Endometrium (tissue), 2 donors: ENCODE results near the gene TNIK.

Experiments
- FAIRE-seq: peaks from 2 replicates; lab custom pipeline; 2012; peaks lifted over from hg19 to GRCh38; lab: Jason Lieb, UNC
- donor health status: control.
- donor health status: control.

TNIK gene

DNA sequence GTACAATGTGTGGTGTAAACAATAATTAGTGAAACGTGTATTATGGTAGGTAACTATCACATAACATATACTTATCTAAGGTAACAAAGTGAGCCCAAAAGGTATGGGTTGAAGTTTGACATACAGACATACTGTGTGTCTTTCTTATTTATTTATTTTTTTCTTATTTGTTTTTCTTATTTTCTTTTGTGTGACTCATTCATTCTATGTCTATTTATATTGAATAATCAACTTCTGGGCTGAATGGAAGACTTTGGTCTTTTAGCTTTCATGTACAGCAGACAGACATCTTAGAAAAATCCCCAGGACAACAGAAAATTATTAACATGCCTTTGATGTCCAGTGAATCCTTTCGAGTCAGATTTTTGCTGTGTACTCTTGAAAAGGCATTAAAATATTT lies 233.4 kb downstream of the TNIK start:
- FAIRE-seq, result no peak

DNA sequence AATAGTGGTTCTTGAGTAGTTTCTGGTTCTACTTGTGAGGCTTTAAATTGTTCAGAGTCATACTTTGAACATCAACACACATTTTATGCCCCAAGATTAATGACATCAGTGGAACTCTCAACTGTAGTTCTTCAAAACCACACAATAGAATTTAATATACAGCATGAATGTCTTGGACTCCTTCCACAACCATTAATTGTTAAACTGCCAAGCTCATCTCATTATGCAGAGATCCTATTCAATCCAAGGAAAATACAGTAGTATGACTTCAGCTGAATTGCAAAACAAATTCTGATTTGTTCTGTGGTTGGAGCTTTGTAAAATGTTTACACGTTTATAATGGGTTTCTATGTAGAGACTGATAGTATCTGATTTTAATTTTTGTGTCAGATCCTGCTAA lies 234.5 kb downstream of the TNIK start:
- no peak for FAIRE-seq

DNA sequence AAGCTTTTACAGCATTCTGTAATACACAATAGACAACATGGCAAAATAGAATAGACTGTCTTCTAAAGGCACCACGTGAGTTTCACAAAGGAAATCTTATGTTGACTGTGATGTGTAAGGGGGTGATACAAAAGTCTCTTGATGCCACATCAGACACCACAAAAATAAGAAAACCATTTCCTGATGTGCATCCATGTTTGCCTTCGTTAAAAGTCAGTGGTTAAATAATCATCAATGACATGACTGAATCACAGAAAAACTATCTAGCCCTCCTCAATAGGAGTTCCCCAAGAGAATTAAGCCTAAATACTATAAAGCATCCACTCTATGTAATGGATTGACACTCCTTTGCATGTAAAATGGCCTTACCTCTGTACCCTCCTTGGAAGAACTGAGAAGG lies 235.0 kb downstream of the TNIK start:
- no peak for FAIRE-seq

DNA sequence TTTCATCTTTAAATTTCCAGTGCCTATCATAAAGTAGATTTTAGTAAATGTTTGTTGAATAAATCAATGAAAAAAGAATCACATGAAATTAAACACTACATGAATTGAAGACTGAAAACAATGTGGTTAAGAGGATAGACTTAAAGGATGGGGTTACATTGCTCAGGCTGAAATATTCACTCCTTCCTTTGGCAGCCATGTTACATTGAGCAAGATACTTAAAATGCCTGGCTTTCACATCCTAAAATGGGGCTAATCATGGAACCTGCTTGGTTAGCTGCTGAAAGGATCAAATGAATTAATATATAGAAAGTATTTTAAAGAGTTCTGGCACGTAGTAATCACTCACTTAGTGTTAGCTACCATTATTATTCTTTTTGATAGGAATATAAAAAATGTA lies 236.8 kb downstream of the TNIK start:
- no peak for FAIRE-seq

DNA sequence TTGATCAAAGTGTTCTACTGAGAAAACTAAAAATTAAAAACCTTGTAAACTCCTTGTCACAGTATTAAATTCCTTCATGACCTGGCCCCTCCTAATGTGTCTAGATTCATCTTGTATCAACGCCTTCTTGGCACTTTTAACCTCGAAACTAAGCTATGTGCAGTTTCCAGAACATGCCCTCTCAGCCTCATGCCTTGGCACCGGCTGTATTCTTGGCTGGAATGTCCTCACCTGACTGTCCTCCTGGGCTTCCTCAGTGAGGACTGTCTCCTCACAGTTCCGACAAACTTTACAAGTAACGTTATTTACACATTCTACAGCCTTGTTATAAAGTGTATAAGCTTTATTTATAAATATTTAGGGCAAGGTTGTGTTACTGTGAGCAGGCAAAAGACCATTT lies 237.2 kb downstream of the TNIK start:
- FAIRE-seq, result no peak

DNA sequence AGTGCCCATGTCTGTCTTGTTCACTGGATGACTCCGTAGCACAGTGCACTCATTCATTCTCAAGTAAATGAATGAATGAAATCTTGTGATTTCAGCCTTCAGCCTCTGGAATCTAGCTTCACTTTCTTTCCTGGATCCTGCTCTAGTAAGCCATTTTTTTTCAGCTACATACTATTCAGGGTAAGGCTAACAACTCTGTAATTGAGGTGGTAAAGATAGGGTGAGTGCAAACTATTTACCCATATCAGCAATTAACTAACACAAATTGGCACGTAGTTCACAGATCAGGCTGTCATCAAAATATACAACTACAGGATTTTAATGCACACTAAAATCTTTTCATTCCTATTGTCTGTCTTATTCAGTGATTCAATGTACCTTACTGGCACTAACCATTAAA lies 238.6 kb downstream of the TNIK start:
- no peak for FAIRE-seq

DNA sequence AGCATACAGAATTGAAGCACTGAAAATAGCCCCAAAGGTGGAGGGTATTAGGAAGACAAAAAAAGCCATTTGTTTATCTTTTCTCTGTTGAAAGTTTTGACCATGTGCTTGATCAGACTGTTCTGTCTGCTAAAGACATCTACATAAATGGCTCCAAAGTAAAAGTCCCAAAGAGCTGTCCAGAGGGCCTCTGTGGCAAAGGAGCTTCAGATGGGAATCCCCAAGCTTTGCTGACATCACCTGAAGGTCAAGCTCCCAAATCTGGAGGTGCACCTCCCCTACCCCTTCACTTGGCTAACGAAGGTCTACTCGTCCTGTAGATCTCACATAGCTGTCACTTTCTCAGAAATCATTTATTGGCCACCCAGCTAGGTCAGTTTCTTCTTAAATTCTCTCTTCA lies 239.1 kb downstream of the TNIK start:
- FAIRE-seq, result no peak

DNA sequence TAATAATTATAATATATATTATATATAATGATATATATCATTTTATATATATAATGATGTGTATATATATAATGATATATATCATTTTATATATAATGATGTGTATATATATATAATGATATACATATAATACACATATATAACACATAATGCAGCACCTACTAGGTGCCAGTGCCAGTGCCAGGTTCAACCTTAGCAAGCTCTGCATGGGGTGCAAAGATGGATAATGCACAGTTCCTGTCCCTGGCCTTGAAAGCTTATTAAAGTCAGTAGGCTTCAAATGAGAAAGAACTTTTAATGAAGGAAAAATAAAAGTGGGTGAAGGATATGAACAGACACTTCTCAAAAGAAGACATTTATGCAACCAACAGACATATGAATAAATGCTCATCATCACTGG lies 240.9 kb downstream of the TNIK start:
- FAIRE-seq, result no peak

DNA sequence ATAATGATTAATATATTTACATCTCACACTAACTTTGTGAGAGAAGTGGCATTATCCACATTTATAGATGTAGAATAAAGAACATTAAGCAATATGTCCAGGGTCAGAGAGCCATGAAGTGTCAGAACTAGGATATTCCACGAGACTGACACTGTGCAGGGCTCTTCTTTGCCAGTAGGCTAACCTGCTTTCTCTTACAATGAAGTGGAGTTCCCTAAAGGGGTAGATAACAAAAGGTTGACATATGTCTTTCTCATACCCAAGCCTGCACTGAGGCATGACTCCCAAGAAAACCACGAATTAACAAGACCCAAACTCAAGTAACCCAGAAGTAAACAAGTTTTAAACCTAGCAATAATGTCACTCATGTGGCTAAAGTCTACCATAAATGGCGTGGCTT lies 242.1 kb downstream of the TNIK start:
- no peak for FAIRE-seq

DNA sequence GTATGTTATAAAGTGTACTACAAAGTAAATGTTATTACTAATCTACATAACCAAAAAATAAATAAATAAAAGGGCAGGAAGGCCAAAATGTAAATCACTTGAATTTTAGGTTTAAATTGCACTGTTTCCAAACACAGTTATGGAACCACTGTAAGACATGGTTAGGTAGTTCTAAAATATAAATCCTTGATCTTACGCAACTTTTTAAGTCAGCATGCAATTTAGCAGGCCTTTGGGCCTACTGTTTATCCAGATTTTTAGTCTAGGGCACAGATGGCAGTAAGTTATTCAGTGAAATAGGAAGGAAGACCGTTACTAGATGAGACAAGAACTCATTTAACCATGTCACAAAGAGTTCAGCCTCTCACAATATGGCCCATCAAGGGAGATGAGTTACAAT lies 246.3 kb downstream of the TNIK start:
- FAIRE-seq, result no peak

DNA sequence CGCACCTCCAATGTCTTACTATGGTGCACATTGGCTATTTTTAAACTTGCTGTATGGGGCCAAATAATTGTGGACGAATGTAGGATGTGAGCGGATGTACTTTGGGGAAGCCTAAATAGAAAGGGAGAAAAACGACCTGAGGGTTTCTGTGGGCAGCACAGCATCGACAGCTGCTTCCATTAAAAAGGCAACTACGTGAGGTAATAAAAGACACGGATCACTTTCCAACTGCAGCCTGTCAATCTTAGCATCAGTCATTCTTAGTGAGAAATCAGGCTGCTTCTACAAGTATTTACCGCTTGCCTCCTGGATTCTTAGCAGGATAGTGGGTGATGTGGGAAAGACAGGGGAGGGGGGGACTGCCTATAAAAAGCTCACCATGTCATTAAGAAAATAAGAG lies 247.0 kb downstream of the TNIK start:
- FAIRE-seq, result no peak

DNA sequence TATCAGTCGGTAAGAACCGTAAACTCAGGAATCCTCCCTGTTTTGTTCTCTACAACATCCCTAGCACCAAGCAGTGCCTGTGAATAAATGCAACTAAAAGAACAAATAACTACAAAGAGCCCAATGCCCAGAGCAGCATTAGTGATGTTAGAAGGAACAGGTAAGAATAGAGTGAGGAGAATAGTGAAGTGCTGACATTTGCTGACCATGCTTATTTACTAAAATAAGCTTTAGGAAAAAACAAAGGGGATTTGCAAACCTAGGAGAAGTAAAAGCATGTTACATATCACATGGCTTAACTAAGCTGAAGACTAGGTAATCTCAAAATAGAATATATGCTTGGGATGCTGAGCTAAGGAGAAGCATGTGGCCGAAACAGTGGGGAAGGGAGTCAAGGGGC lies 247.6 kb downstream of the TNIK start:
- no peak for FAIRE-seq

DNA sequence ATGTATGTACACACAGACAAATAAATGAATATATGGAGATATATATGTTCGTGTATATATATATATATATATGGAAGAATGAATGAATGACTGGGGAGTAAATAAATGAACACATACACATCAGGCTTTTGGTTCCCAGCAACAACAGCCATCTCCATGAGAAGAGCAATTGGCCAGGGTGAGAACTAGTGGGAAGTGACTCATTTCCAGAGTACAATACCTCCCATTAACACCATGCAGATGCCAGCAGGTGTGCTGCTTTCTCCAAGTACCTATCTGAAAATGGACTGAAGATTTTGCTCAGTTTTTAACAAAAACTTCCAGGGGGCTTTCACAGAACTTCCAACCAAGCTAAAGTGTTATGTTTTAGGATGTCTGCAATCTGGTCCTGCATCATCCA lies 253.9 kb downstream of the TNIK start:
- FAIRE-seq, result no peak

DNA sequence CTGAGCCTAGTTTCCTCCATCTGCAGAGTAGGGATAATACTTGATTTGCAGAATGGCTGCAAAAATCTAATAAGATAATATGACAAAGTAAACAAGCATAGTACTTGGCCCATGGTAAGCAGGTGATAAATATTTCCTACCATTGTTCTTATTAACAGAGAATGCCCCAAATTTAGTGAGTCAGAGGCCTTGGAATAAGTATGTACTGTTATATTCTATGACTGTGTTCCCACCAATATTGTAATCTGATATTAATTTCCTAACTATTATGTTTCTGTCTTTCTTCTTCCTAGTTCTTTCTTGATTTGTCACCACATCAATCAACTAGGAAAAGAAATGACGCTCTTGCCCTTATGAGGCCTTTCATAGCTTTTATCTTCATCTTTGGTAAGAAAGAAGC lies 255.3 kb downstream of the TNIK start:
- FAIRE-seq, result no peak

DNA sequence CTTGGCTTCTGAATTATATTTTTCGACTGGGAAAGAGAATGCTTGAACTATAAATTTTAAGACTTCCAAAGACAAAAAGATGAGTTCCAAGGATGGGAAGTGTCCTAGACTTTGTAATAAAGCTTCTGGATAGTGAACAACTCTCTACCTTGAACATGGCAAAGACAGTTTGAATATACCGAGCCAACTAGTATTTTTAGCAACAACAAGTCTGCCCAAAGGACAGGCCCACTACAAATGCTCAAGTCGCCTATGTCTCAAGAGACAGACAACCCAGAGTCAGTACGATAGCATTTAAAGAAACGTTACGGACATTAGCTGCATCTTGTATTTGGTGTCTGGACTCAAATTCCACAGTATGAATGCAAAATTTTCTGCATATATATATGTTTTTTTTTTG lies 258.4 kb downstream of the TNIK start:
- no peak for FAIRE-seq

DNA sequence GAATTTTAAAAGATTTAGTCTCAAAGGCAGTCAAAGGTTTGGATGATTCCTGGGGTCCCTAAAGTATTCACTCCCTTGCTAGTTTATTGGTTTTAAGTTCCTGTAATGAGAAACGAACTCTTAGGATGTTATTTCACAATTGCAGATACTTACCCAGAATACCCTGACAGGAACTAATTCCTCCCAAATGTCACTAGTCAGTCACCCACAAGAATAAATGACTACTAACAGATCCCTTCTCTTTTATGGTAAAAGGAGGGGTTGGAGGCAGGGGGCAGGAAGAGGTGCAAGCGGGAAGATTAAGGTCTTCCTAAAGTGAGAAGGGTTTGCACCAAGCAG lies 259.5 kb downstream of the TNIK start:
- FAIRE-seq, result no peak

DNA sequence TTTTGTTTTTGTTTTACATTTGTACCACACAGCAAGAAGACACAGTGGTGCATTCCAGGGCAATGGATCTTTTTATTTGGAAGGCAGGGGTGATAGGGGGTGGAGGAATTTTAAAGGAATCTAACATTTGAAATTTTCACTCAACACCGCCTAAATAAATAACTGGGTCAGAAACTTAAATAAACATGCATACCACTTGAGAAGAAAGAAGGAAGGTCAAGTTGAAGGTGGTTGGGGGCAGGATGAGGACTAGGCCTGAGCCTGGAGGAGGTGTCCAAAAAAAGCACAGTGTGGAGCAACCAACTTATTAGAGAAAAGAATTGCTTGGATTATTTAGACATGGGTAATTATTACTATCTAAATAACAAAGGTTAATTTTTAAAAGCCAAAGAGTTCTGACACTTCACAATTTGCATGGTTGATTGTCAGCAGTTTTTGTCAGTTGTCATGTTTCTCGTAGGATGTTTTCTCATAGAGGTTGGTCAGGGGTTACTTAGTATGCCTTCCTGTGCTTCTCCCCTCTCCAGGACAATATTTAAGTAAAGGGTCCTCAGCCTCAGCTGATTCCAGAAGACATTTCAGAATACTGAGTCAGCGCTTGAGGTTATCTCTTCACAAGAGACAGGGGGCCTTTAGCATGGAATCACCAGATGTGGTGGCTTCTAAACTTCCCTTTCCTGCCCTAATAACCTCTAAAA lies 260.0 kb downstream of the TNIK start:
- no peak for FAIRE-seq

DNA sequence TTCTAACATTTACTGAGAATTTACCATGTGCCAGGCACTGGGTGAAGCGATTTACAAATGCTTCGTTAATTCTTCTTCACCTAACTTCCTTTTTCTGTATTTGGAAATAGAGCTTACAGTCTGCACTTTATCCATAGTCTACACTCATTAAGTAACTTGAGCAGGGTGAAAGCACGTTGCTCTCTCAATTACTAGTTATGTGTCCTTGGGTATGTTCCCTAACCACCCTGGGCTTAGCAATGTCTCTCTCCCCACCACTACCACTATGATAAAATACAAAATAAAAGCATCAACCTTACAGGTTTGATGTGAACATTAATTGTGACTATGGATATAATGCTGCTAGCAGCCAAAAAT lies 260.8 kb downstream of the TNIK start:
- no peak for FAIRE-seq

DNA sequence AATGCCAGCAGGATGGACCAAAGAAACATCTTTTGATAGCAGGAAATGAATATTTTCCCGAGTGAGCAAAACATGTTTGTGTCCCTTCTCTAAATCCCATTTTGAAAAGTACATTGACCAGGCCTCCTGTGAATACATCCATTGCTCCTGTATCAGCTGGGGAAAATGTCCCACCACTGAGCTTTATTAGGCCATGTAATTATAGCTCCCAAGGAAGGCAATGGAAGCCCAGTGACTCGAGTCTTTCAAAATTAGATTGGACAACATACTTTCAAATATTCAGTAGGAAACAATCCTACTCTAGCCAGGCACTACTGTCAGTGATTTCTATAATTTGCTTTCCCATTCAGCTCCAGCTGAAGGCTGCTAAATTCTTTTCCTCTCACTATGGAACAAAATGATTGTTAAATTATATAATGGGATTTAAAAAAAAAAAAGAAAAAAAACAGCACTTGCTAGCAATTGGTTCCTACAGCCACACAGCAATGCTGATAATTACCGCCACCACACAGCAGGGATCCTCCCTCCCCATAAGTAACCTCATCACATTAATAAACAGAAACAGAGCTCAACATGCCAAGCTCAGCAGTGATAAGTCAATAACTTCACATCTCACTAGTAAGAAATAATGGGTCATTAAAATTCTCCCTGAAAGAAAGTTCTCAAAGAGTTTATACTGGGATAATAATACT lies 261.3 kb downstream of the TNIK start:
- FAIRE-seq, result no peak

DNA sequence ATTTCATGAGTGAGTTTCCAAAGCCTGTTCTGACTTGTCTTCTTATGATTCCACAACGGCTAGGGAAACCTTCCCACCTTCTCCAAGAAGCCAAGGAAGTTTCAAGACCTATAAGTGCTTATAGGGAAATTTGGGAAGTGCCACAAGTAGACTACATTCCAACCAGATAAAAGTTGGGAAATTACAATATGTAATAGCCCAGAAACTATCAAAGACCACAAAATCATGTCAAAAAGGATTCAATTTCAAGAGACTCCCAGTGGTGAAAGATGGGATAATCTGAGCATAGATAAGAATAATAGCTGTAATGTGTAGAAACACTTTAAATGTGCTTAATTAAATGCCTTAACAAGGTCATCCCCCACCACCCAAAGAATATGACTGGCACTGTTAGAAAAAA lies 264.5 kb downstream of the TNIK start:
- FAIRE-seq, result no peak

DNA sequence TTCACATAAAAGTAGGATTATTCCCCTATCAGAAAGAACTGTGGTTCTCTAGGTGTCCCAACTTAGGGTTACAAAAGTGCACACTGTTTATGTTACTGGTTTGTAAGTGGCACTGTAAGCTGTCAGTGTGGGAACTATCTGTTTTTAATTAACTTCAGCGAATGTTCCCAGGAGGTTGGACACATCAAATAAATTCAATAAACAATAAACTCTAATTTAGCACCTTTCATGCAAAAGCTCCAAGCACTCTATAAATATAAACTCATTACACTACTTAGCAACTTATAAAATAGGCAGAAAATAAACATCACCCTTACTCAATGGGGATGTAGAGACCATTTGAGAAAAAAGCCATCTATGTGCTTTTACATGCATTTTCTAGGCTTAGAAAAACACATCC lies 265.2 kb downstream of the TNIK start:
- no peak for FAIRE-seq

DNA sequence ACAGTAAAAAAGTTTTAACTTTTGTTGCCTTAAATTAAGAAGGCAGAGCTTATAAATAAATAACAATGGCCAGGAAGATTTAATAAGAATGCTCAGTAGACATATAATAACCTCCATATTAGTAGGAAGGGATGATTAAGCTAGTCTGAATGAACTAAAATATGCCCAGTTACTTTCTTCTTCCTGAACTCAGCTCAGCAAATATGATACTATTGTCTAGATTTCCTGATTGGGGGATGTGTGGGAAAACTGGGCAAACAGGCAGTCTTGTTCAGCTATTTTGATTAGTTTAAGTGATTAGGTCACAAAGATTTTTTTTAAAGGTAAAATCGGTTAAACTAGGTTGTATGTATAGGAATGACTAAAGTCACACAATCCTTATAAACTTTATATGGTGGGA lies 266.5 kb downstream of the TNIK start:
- FAIRE-seq, result no peak

DNA sequence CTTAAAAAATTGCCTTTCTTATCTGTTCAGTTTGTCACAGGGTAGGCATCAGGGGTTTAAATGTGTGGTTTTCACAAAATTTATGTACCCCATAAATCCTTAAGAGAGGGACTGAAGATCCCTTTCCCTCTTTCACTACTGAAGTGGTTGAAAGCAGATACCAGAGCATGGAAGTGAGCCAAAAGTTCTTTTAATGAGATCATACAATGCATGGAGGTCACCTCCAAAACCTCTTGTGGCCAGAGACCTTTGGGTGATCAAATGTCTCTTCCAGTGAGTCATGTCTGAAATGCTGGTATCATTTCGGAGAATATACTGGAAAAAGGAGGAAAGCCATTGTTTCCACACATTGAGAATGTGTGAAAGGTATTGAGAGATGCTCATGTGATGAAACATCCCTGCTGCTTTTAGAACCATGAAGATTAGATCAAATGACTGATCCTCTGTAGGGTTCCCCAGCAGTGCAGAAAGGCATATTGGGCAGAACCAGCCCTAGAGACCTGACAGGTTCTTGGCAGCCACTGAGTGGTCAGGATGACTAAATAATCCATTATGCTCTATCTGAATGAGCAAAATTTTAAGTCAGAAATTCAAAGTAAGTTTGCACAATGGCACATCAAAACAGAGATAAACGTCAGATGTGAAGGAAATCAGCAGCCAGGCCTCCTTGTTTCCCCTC lies 267.9 kb downstream of the TNIK start:
- FAIRE-seq, result no peak

DNA sequence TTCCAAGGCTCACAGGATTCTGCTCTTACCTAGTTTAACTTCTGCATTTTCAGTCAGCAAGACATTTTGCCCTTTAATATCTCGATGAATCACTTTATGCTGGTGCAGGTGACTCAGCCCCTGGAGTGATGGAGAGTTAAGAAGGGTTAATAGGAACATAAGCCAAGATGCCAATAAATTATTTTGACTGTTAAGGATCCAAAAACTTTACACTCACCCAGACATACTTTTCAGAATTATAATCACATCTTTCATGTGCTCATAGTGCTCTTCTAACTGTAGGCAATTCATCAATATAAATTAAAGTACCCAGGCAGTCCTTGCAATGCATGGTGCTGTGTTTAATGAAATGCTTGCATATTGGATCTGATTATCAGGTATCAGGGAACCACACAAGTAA lies 269.5 kb downstream of the TNIK start:
- no peak for FAIRE-seq
